Measurements from ENCODE around the gene PPP1R37.

PPP1R37 gene

GRCh38 chr19:45179072-45179891 is 86.3 kb downstream of the PPP1R37 start:
- in situ Hi-C loops (cut with MboI; ENCODE audit: low pct_unique_long_range_greater_than_20kb, low sequenced_read_pairs, unreplicated experiment): no loop called here
- TF ChIP-seq, protein P1, sequence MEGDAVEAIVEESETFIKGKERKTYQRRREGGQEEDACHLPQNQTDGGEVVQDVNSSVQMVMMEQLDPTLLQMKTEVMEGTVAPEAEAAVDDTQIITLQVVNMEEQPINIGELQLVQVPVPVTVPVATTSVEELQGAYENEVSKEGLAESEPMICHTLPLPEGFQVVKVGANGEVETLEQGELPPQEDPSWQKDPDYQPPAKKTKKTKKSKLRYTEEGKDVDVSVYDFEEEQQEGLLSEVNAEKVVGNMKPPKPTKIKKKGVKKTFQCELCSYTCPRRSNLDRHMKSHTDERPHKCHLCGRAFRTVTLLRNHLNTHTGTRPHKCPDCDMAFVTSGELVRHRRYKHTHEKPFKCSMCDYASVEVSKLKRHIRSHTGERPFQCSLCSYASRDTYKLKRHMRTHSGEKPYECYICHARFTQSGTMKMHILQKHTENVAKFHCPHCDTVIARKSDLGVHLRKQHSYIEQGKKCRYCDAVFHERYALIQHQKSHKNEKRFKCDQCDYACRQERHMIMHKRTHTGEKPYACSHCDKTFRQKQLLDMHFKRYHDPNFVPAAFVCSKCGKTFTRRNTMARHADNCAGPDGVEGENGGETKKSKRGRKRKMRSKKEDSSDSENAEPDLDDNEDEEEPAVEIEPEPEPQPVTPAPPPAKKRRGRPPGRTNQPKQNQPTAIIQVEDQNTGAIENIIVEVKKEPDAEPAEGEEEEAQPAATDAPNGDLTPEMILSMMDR (IDR thresholded peaks at IDR 0.05; ENCODE audit: extremely low read depth, insufficient read depth, missing control alignments): no peak
- DNase-seq (ENCODE audit: low spot score): peak; percentile 45

GRCh38 chr19:45179892-45180370 is 87.0 kb downstream of the PPP1R37 start:
- TF ChIP-seq, protein P1 (IDR thresholded peaks at IDR 0.05; ENCODE audit: extremely low read depth, insufficient read depth, missing control alignments): no peak
- in situ Hi-C loops (cut with MboI; ENCODE audit: low pct_unique_long_range_greater_than_20kb, low sequenced_read_pairs, unreplicated experiment): no loop called here

DNA sequence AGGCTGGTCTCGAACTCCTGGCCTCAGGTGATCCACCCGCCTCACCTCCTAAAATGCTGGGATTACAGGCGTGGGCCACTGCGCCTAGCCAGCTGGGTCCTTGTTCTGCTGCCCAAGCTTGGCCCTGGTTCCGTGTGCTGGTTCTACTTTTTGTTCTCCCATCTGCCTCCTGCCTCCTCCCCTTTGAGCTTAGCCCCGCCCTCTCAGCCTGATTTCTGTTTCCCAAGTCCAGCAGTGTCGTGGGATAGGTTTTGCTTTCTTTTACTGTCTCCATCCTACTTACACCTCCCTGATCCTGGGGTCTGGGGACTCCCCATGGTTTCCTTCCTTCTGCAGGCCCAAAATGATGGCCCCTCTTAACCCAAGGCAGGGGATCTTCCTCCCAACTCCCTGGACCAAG is 88.0 kb downstream of the PPP1R37 start:
- TF ChIP-seq, protein P1 (IDR thresholded peaks at IDR 0.05; ENCODE audit: extremely low read depth, insufficient read depth, missing control alignments): no peak
- no peak for DNase-seq (ENCODE audit: low spot score)
- in situ Hi-C loops (cut with MboI; ENCODE audit: low pct_unique_long_range_greater_than_20kb, low sequenced_read_pairs, unreplicated experiment): no loop called here

More at GRCh38 chr19:45179892-45180370, 87.0 kb downstream of the PPP1R37 start:
- no peak for DNase-seq (ENCODE audit: low spot score)

DNA sequence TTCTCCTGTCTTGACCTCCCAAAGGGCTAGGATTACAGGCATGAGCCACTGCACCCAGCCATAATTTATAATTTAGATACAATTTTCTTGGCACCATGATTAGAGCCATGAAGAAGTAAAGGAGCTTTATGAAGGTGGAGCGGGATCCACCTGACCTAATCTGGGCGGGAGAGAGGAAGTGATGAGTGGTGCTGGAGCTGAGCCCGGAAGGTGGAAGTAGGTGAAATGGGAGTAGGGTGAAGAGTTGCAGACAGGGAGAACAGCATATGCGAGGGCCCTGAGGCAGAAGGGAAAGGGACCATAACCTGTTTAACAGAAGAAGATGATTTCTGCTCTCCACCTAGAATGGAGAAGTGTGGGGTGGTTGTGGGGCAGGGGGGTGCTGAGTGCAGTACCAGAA is 89.8 kb downstream of the PPP1R37 start:
- no peak for DNase-seq (ENCODE audit: low spot score)
- TF ChIP-seq, protein P1 (IDR thresholded peaks at IDR 0.05; ENCODE audit: extremely low read depth, insufficient read depth, missing control alignments): no peak
- in situ Hi-C loops (cut with MboI; ENCODE audit: low pct_unique_long_range_greater_than_20kb, low sequenced_read_pairs, unreplicated experiment): no loop called here

DNA sequence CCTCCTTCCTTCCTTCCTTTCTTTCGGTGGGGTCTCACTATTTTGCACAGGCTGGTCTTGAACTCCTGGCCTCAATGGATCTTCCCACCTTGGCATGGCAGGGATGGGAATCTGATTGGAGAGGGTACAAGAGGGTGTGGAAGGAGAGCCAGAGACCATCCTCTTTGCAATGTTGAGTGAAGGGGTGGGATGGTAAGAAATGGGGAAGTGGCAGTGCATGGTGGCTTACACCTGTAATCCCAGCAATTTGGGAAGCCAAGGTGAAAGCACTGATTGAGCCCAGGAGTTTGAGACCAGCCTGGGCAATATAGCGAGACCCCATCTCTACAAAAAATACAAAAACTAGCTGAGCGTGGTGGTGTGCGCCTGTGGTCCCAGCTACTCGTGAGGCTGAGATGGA is 91.1 kb downstream of the PPP1R37 start:
- in situ Hi-C loops (cut with MboI; ENCODE audit: low pct_unique_long_range_greater_than_20kb, low sequenced_read_pairs, unreplicated experiment): no loop called here
- no peak for DNase-seq (ENCODE audit: low spot score)
- TF ChIP-seq, protein P1 (IDR thresholded peaks at IDR 0.05; ENCODE audit: extremely low read depth, insufficient read depth, missing control alignments): no peak

GRCh38 chr19:45186509-45187334 is 93.7 kb downstream of the PPP1R37 start:
- TF ChIP-seq, protein P1 (IDR thresholded peaks at IDR 0.05; ENCODE audit: extremely low read depth, insufficient read depth, missing control alignments): no peak
- no peak for DNase-seq (ENCODE audit: low spot score)

More at GRCh38 chr19:45186509-45187334, 93.7 kb downstream of the PPP1R37 start:
- in situ Hi-C loops (cut with MboI; ENCODE audit: low pct_unique_long_range_greater_than_20kb, low sequenced_read_pairs, unreplicated experiment): no loop called here

Data from GM13977 (cell line).